ENCODE data around the gene RBMS1.

RBMS1 gene

DNA sequence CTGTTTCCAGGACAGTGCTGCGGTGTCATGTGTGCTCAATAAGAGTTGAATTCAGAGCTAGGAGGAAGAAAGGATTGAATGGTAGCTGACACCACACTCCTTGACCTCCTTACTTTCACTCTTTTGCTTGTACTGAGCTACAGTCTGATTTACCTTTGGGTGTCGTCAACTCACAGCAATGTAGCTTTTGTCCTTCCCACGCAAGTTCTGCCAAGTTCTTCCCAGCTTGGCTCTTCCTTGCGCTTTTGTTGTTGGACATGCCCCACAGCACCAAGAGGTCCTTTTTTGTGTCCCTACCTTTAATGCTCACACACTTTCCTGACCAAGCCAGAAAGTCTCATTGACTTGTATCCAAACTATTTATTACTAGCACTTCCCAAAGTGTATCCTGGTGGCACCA, 255.2 kb downstream of the RBMS1 start:
- ATAC-seq (replicated peaks; ENCODE audit: extremely low read depth, poor library complexity, severe bottlenecking): no peak
- Mint-ChIP-seq H3K4me1 (no peaks in the 10 kb centered on the region), H3K27ac (ENCODE audit: low read depth) (no peak overlapping the region), H3K27me3 (no peaks in the 10 kb centered on the region), H3K9me3 (no peaks in the 10 kb centered on the region), H3K4me3 (no peak overlapping the region), H3K36me3 (ENCODE audit: insufficient read depth) (peaks cover 3% of the 10 kb centered on the region)
- DNase-seq (ENCODE audit: low spot score in 2 of 2): no peak

DNA sequence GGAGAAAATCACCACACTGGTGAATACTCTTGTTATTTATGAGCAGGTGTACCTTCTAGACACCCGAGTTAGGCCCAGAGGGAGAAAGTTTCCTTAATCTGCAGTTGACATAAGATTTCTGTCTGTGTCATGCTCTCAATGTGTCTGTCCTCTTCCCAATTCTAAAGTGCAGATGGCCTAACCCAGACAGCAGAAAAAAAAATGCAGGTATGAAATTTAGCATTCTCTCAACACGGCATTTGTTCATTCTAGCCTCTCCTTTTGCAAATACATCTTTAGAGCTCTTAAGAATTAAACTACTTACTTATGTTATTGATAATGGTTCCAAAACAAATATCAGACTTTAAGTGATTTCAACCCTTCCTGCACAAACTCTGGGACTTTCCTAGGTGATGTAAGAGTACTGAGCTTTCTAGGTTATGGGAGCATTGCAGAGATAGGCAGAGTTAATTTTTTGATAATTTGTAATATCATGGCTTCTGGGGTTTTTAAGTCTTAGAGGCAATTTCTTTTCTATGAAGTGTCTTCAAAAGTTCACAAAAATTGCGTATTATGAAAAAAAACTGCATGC, 260.6 kb downstream of the RBMS1 start:
- Mint-ChIP-seq H3K27ac (ENCODE audit: low read depth) (no peak overlapping the region), H3K4me1 (no peaks in the 10 kb centered on the region)
- ATAC-seq (replicated peaks; ENCODE audit: extremely low read depth, poor library complexity, severe bottlenecking): no peak

GRCh38 chr2:160229591-160229990, 264.0 kb downstream of the RBMS1 start:
- no peaks in the 10 kb centered on the region for H3K27me3 Mint-ChIP-seq
- H3K9me3 Mint-ChIP-seq: no peaks in the 10 kb centered on the region
- no peaks in the 10 kb centered on the region for H3K4me1 Mint-ChIP-seq
- no peak overlapping the region for H3K4me3 Mint-ChIP-seq
- H3K36me3 Mint-ChIP-seq (ENCODE audit: insufficient read depth): no peaks in the 10 kb centered on the region
- H3K27ac Mint-ChIP-seq (ENCODE audit: low read depth): no peak overlapping the region
- no peak for DNase-seq (ENCODE audit: low spot score in 2 of 2)
- ATAC-seq (replicated peaks; ENCODE audit: extremely low read depth, poor library complexity, severe bottlenecking): no peak

More for the DNA sequence above, 260.6 kb downstream of the RBMS1 start:
- Mint-ChIP-seq H3K9me3 (no peaks in the 10 kb centered on the region), H3K27me3 (no peaks in the 10 kb centered on the region), H3K4me3 (no peak overlapping the region), H3K36me3 (ENCODE audit: insufficient read depth) (peaks cover under 1% of the 10 kb centered on the region)
- DNase-seq (ENCODE audit: low spot score in 2 of 2): no peak

DNA sequence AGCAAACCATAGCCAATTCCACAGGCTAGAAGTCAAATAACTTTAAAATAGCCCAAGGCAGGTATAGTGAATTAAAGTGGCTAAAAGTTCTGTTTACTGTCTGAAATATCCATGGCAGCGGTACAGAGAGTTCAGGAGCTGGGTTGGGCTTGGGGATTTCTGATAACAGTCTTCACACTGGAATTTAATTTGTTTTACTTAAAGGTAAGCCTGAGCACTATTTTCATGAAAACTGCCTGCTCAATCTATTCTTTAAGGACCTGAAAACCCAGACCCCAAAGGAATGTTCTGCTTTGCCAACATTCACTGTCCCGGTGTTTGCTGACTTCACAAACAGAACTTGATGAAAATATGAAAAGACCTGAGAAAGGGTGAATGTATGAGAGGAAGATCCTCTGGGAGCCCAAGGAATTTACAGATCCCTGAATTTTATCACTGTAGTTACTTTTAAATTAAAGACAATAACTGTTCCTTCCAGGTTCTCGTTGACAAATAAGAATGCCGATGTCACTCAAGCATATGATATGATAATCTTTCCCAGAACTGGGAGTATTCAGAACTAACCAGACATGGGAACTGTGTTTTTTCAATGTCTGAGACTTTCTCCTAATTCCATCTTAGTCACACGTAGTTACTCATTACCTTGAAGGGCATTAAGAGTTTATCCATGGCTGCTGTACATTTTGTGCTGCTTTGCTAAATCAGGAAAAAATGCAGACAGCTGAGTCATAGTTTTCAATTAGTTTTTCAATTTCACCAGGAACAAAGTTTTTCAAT, 265.3 kb downstream of the RBMS1 start:
- no peaks in the 10 kb centered on the region for H3K4me1 Mint-ChIP-seq
- H3K4me3 Mint-ChIP-seq: no peak overlapping the region
- H3K36me3 Mint-ChIP-seq (ENCODE audit: insufficient read depth): no peaks in the 10 kb centered on the region
- no peaks in the 10 kb centered on the region for H3K27me3 Mint-ChIP-seq
- no peak for ATAC-seq (replicated peaks; ENCODE audit: extremely low read depth, poor library complexity, severe bottlenecking)
- no peak for DNase-seq (ENCODE audit: low spot score in 2 of 2)
- no peak overlapping the region for H3K27ac Mint-ChIP-seq (ENCODE audit: low read depth)
- no peaks in the 10 kb centered on the region for H3K9me3 Mint-ChIP-seq

DNA sequence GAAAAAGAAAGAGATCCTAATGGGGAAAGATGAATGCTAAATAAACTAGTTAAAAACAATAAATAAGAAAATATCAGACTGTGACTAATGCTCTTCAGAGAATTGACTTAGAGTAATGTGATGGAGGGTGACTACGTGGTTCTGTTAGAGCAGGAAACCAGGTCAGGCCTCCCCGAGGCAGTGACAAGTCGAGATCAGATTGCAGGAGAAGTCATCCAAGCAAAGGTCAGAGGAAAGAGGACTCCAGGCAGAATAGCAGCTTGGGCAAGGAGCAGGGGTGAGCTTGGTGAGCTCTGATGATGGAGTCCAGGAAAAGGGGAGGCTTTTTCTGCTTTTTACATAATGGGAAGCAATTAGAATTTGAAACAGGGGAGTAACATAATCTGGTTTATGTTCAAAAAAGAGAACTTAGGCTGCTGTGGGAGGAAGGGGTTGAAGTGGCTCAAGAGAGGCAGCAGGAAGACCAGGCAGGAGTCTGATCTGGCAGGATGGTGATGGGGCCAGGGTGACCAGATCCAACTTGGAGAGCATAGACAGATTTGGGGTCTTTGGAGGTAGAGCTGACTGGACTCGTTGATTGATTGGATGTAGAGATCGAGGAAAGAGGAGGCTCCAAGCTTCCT, 266.2 kb downstream of the RBMS1 start:
- Mint-ChIP-seq H3K27ac (ENCODE audit: low read depth) (no peak overlapping the region), H3K27me3 (no peaks in the 10 kb centered on the region), H3K4me1 (no peaks in the 10 kb centered on the region), H3K4me3 (no peak overlapping the region), H3K36me3 (ENCODE audit: insufficient read depth) (no peaks in the 10 kb centered on the region), H3K9me3 (no peaks in the 10 kb centered on the region)
- ATAC-seq (replicated peaks; ENCODE audit: extremely low read depth, poor library complexity, severe bottlenecking): no peak
- DNase-seq (ENCODE audit: low spot score in 2 of 2): no peak

- H3K36me3 Mint-ChIP-seq (ENCODE audit: insufficient read depth): no peaks in the 10 kb centered on the region
Observed at GRCh38 chr2:160226367-160226766, 267.2 kb downstream of the RBMS1 start.

GRCh38 chr2:160225722-160226121, 267.9 kb downstream of the RBMS1 start:
- ATAC-seq (replicated peaks; ENCODE audit: extremely low read depth, poor library complexity, severe bottlenecking) (no peak), DNase-seq (ENCODE audit: low spot score in 2 of 2) (no peak)
- Mint-ChIP-seq H3K36me3 (ENCODE audit: insufficient read depth) (no peaks in the 10 kb centered on the region), H3K9me3 (no peaks in the 10 kb centered on the region), H3K27me3 (no peaks in the 10 kb centered on the region), H3K4me1 (peaks cover 6% of the 10 kb centered on the region), H3K4me3 (no peak overlapping the region), H3K27ac (ENCODE audit: low read depth) (no peak overlapping the region)

More at GRCh38 chr2:160226367-160226766, 267.2 kb downstream of the RBMS1 start:
- no peak for ATAC-seq (replicated peaks; ENCODE audit: extremely low read depth, poor library complexity, severe bottlenecking)
- no peak overlapping the region for H3K27ac Mint-ChIP-seq (ENCODE audit: low read depth)
- H3K9me3 Mint-ChIP-seq: no peaks in the 10 kb centered on the region
- no peak overlapping the region for H3K4me3 Mint-ChIP-seq
- no peak for DNase-seq (ENCODE audit: low spot score in 2 of 2)
- H3K27me3 Mint-ChIP-seq: no peaks in the 10 kb centered on the region
- H3K4me1 Mint-ChIP-seq: no peaks in the 10 kb centered on the region

DNA sequence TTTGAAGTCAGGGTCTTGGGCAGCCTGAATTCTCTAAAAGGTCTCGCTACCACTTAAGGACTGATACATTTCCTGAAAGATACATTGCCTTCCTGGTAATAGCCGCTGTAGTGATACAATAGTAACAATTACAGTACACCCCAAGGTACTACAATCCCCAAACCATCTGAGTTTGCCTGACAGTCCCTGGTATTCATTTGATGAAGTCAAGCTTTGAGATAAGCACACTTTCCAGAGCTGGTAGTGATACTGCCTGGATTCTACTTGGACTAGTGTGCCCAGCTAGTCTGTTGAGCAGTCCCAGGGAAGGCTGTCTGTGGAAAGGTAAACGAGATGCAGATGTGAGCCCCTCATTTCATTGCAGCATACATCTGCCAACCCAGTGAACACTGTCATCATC, 269.1 kb downstream of the RBMS1 start:
- Mint-ChIP-seq H3K9me3 (no peaks in the 10 kb centered on the region), H3K27me3 (no peaks in the 10 kb centered on the region), H3K27ac (ENCODE audit: low read depth) (no peak overlapping the region), H3K4me1 (peaks cover 8% of the 10 kb centered on the region), H3K36me3 (ENCODE audit: insufficient read depth) (no peaks in the 10 kb centered on the region), H3K4me3 (no peak overlapping the region)
- DNase-seq (ENCODE audit: low spot score in 2 of 2) (no peak), ATAC-seq (replicated peaks; ENCODE audit: extremely low read depth, poor library complexity, severe bottlenecking) (no peak)

GRCh38 chr2:160224060-160224459, 269.5 kb downstream of the RBMS1 start:
- H3K4me3 Mint-ChIP-seq: no peak overlapping the region

GRCh38 chr2:160223560-160223959, 270.0 kb downstream of the RBMS1 start:
- no peak for DNase-seq (ENCODE audit: low spot score in 2 of 2)
- peaks cover 8% of the 10 kb centered on the region for H3K4me1 Mint-ChIP-seq

More at GRCh38 chr2:160224060-160224459, 269.5 kb downstream of the RBMS1 start:
- no peaks in the 10 kb centered on the region for H3K36me3 Mint-ChIP-seq (ENCODE audit: insufficient read depth)
- no peak for DNase-seq (ENCODE audit: low spot score in 2 of 2)
- H3K27ac Mint-ChIP-seq (ENCODE audit: low read depth): no peak overlapping the region
- ATAC-seq (replicated peaks; ENCODE audit: extremely low read depth, poor library complexity, severe bottlenecking): peak; percentile 60
- H3K27me3 Mint-ChIP-seq: no peaks in the 10 kb centered on the region
- H3K9me3 Mint-ChIP-seq: no peaks in the 10 kb centered on the region
- peaks cover 8% of the 10 kb centered on the region for H3K4me1 Mint-ChIP-seq

GRCh38 chr2:160222546-160223283, 270.9 kb downstream of the RBMS1 start:
- Mint-ChIP-seq H3K4me1 (peaks cover 8% of the 10 kb centered on the region), H3K27me3 (no peaks in the 10 kb centered on the region), H3K9me3 (no peaks in the 10 kb centered on the region), H3K36me3 (ENCODE audit: insufficient read depth) (no peaks in the 10 kb centered on the region), H3K4me3 (no peak overlapping the region), H3K27ac (ENCODE audit: low read depth) (no peak overlapping the region)
- DNase-seq (ENCODE audit: low spot score in 2 of 2) (no peak), ATAC-seq (replicated peaks; ENCODE audit: extremely low read depth, poor library complexity, severe bottlenecking) (no peak)

More at GRCh38 chr2:160223560-160223959, 270.0 kb downstream of the RBMS1 start:
- H3K27me3 Mint-ChIP-seq: no peaks in the 10 kb centered on the region
- no peak overlapping the region for H3K27ac Mint-ChIP-seq (ENCODE audit: low read depth)
- no peak overlapping the region for H3K4me3 Mint-ChIP-seq
- no peaks in the 10 kb centered on the region for H3K36me3 Mint-ChIP-seq (ENCODE audit: insufficient read depth)
- no peaks in the 10 kb centered on the region for H3K9me3 Mint-ChIP-seq
- no peak for ATAC-seq (replicated peaks; ENCODE audit: extremely low read depth, poor library complexity, severe bottlenecking)

All from central memory CD8-positive, alpha-beta T cell (primary cell).